ENCODE measurements around the gene ANKRD28. TPM values are rescaled to one million over a fixed set of nuclear protein-coding genes. Genes with fewer than 3 reads are reported as not detected.

Gene ANKRD28
- total RNA-seq, 1 experiment from 2014 or later: 82.6 TPM

DNA sequence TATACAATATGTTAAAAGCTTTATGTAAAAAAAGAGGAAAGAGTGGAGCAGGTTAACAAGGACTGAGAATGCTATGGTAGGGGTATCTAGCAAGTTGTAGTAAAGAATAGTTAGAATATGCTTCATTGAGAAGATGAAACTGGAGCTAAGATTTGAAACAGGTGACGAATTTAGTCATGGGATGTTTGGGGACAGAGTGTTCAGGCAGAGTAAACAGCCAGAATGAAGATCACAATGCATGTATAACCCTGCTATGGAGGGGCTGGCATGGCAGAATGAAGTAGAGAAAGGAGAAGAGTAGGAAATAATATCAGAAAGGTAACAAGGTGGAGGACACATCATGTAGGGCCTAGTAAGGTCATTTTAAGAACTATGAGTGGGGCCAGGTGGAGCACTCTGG, 124.2 kb downstream of the ANKRD28 start:
- intact Hi-C loops (cut with micrococcal nuclease; ENCODE audit: unreplicated experiment): no loop called here
- H3K4me1 ChIP-seq (replicated peaks; ENCODE audit: insufficient read depth): no peaks in the 10 kb centered on the region
- no TSS peak for BruUV-seq (replicated peaks)
- H3K9me3 ChIP-seq (ENCODE audit: insufficient read depth, low read depth): no peaks in the 10 kb centered on the region
- H3K27ac ChIP-seq: no peak overlapping the region
- no peaks in the 10 kb centered on the region for H3F3A ChIP-seq (ENCODE audit: insufficient read depth, low read depth)
- ChIA-PET POLR2A (ENCODE audit: unreplicated experiment) (no interaction called here), CTCF (no interaction called here)
- peaks cover 64% of the 10 kb centered on the region for H3K36me3 ChIP-seq (ENCODE audit: low read depth)
- no peaks in the 10 kb centered on the region for H3K79me2 ChIP-seq (ENCODE audit: low read depth)
- no peaks in the 10 kb centered on the region for H3K27me3 ChIP-seq (ENCODE audit: insufficient read depth, low read depth)
- H3K4me2 ChIP-seq: no peak overlapping the region
- no peaks in the 10 kb centered on the region for H4K20me1 ChIP-seq (ENCODE audit: insufficient read depth)
- no peaks in the 10 kb centered on the region for H3K9me2 ChIP-seq (ENCODE audit: insufficient read depth)
- TF ChIP-seq, protein P1, sequence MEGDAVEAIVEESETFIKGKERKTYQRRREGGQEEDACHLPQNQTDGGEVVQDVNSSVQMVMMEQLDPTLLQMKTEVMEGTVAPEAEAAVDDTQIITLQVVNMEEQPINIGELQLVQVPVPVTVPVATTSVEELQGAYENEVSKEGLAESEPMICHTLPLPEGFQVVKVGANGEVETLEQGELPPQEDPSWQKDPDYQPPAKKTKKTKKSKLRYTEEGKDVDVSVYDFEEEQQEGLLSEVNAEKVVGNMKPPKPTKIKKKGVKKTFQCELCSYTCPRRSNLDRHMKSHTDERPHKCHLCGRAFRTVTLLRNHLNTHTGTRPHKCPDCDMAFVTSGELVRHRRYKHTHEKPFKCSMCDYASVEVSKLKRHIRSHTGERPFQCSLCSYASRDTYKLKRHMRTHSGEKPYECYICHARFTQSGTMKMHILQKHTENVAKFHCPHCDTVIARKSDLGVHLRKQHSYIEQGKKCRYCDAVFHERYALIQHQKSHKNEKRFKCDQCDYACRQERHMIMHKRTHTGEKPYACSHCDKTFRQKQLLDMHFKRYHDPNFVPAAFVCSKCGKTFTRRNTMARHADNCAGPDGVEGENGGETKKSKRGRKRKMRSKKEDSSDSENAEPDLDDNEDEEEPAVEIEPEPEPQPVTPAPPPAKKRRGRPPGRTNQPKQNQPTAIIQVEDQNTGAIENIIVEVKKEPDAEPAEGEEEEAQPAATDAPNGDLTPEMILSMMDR (conservative IDR thresholded peaks at IDR 0.05): no peak
- no peak for TF ChIP-seq EZH2 (IDR thresholded peaks at IDR 0.05; ENCODE audit: low read depth)
- no peak overlapping the region for H2AFZ ChIP-seq
- no peak for DNase-seq
- H3K4me3 ChIP-seq: no peak overlapping the region

DNA sequence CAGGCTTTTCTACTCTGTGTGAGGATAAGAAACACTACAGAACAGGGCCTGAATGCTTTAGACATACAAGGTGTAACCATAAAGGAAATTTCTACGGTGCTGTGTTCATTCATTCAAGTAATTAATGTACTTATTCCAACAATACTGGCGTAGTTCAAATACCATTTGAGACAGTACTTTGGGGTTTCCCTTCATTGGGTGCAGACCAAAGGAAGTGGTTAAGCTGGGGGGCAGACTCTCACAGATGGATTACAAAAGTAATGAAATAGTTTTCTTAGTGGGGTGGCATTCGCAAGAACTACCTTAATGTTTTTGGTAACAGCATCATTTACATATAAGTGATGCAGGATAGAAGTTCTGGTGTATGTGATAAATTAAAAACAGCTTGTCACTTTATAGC, 130.3 kb downstream of the ANKRD28 start:
- intact Hi-C loops (cut with micrococcal nuclease; ENCODE audit: unreplicated experiment): loop anchor here (5.0 kb wide), 1 partner anchor 35 kb away; no protein-coding TSS in a partner anchor

DNA sequence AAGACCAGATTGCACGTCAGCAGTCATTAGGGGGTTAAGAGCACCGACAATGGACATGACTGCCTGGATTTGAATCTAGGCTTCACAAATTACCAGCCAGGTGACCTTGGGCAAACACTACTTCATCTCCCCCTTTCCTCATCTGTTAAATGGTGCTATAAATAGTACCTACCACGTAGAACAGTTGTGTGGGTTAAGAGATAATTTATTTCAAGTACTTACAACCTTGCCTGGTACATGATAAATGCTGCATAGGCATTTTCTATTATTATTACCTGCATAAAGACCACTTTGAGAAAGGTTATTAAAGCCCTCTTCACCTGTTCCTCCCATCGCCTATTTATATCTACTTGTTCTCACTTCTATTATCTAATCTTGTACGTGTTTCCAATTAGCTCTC, 131.5 kb downstream of the ANKRD28 start:
- ChIA-PET CTCF (no interaction called here), POLR2A (ENCODE audit: unreplicated experiment) (no interaction called here)
- no peaks in the 10 kb centered on the region for H3K79me2 ChIP-seq (ENCODE audit: low read depth)
- no peak overlapping the region for H3K4me2 ChIP-seq
- no peaks in the 10 kb centered on the region for H4K20me1 ChIP-seq (ENCODE audit: insufficient read depth)
- H2AFZ ChIP-seq: no peak overlapping the region
- no peak overlapping the region for H3K4me3 ChIP-seq
- no peaks in the 10 kb centered on the region for H3K4me1 ChIP-seq (replicated peaks; ENCODE audit: insufficient read depth)
- TF ChIP-seq EZH2 (IDR thresholded peaks at IDR 0.05; ENCODE audit: low read depth): no peak
- TF ChIP-seq, protein P1 (conservative IDR thresholded peaks at IDR 0.05): no peak
- DNase-seq: no peak
- H3K27me3 ChIP-seq (ENCODE audit: insufficient read depth, low read depth): no peaks in the 10 kb centered on the region
- H3F3A ChIP-seq (ENCODE audit: insufficient read depth, low read depth): 0 out of 2 replicates have a peak, but pooled peaks cover 16% of the 10 kb centered on the region
- no TSS peak for BruUV-seq (replicated peaks)
- H3K27ac ChIP-seq: no peak overlapping the region
- H3K36me3 ChIP-seq (ENCODE audit: low read depth): peaks cover 36% of the 10 kb centered on the region
- intact Hi-C loops (cut with micrococcal nuclease; ENCODE audit: unreplicated experiment): loop anchor here (5.0 kb wide), 1 partner anchor 34 kb away; no protein-coding TSS in a partner anchor
- no peaks in the 10 kb centered on the region for H3K9me2 ChIP-seq (ENCODE audit: insufficient read depth)
- H3K9me3 ChIP-seq (ENCODE audit: insufficient read depth, low read depth): peaks cover 19% of the 10 kb centered on the region

More for the DNA sequence above, 130.3 kb downstream of the ANKRD28 start:
- ChIA-PET POLR2A (ENCODE audit: unreplicated experiment) (no interaction called here), CTCF (interaction anchor here (0.6 kb wide), 1 partner anchor 41 kb away, joined by 4 read pairs; no protein-coding TSS in a partner anchor)
- DNase-seq: no peak
- no peak overlapping the region for H3K27ac ChIP-seq
- peaks cover 19% of the 10 kb centered on the region for H3K9me3 ChIP-seq (ENCODE audit: insufficient read depth, low read depth)
- no peaks in the 10 kb centered on the region for H3K4me1 ChIP-seq (replicated peaks; ENCODE audit: insufficient read depth)
- no peaks in the 10 kb centered on the region for H3K79me2 ChIP-seq (ENCODE audit: low read depth)
- no peak for TF ChIP-seq EZH2 (IDR thresholded peaks at IDR 0.05; ENCODE audit: low read depth)
- TF ChIP-seq, protein P1 (conservative IDR thresholded peaks at IDR 0.05): no peak
- H3K36me3 ChIP-seq (ENCODE audit: low read depth): peaks cover 36% of the 10 kb centered on the region
- H4K20me1 ChIP-seq (ENCODE audit: insufficient read depth): no peaks in the 10 kb centered on the region
- BruUV-seq (replicated peaks): no TSS peak
- no peaks in the 10 kb centered on the region for H3K9me2 ChIP-seq (ENCODE audit: insufficient read depth)
- H3K4me2 ChIP-seq: no peak overlapping the region
- no peak overlapping the region for H2AFZ ChIP-seq
- H3F3A ChIP-seq (ENCODE audit: insufficient read depth, low read depth): 0 out of 2 replicates have a peak, but pooled peaks cover 16% of the 10 kb centered on the region
- no peak overlapping the region for H3K4me3 ChIP-seq
- no peaks in the 10 kb centered on the region for H3K27me3 ChIP-seq (ENCODE audit: insufficient read depth, low read depth)
